ENCODE results near the gene SCN2B.

SCN2B gene

DNA sequence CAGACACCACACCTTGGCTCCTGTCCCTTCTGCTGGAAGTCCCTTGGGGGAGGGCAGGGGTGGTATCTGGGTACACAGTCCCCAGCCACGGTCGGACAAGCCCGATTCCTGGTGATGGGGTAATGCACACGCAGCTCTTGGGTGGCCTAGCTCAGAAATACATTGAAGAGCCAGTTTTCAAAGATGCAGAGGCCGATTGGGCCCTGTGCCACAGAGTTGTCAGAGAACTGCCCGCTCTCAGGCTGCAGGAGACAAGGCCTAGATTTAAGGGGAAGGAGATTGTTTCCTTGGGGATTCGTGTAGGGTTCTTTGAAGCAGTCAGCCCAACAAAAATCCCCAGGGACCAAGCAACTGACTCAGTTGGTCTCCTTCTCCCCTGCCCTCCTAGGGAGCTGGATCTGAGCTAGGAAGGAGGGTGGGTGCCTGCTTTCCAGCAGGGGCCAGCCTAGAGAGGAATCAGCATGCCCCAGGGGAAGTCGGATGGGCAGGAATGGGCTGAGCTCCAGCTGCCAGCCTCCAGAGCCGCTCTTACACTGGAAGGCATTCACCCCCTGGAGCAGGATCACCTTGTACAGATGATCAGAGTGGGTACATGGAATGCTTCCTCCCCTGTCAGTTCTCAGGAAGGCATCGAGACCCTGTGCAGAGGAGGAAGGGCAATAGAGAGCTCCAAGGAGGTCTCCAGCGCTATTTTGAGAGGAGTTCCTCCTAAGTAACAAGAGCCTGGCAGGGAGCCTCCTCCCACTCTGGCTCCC, 20.5 kb downstream of the SCN2B start:
- in situ Hi-C loops (cut with HindIII; ENCODE audit: low sequenced_read_pairs) = no loop called here

DNA sequence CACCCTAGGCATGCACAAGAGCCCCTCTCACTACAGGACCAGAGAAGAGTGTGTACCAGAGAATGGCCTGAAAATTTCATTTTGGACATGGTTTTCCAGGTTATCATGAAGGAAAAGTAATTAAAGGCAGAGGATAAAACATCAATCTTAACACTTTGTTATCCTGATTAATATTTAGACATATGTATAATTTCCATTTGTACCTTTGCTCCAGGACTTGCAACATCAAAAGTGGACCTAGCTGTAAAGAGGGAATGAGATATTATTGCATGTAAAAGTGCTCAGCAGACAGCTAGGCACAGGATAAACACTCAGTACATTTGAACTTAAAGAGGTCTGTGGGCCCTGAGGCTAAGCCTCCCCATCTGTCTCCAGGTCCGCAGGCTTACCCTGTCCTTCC, 21.8 kb downstream of the SCN2B start:
- in situ Hi-C loops (cut with HindIII; ENCODE audit: low sequenced_read_pairs) = no loop called here

DNA sequence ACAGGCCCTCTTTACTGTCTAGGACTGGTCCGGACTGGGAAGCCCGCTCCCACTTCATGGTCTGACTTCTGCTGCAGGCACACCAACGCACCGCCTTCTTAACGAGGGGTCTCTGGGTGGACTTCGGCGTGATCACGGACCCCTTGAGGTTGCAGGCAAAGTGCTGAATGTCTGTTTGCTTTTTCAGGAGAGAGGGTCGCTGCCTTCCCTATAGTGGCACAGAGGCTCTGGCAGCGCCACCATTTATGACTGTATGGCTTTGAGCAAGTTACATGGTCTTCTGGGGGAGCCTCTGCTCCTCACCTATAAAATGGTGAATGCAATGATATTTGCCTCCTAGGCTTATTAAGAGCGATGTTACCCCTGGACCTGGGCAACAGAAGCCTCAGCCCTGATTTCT, 22.5 kb downstream of the SCN2B start:
- in situ Hi-C loops (cut with HindIII; ENCODE audit: low sequenced_read_pairs) = no loop called here

DNA sequence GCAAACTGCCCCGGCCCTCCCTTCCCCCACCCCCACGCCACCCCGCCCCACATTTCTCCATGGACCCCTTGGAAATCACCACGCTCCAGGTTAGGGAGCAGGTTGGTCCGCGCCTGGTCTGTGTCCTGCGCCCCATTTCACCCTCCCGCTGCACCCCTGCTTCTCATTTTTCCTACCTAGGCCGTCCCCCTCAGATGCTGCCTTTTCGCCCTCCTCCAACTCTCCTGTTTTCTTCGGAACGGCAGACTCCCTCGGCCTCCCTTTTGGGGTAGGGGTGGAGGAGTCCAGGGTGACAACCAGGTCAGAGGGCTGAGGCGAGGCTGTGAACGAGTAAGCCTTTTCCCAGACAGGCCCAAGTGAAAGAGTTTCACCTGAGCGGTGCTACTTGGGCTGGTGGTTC, 22.9 kb downstream of the SCN2B start:
- in situ Hi-C loops (cut with HindIII; ENCODE audit: low sequenced_read_pairs) = no loop called here

DNA sequence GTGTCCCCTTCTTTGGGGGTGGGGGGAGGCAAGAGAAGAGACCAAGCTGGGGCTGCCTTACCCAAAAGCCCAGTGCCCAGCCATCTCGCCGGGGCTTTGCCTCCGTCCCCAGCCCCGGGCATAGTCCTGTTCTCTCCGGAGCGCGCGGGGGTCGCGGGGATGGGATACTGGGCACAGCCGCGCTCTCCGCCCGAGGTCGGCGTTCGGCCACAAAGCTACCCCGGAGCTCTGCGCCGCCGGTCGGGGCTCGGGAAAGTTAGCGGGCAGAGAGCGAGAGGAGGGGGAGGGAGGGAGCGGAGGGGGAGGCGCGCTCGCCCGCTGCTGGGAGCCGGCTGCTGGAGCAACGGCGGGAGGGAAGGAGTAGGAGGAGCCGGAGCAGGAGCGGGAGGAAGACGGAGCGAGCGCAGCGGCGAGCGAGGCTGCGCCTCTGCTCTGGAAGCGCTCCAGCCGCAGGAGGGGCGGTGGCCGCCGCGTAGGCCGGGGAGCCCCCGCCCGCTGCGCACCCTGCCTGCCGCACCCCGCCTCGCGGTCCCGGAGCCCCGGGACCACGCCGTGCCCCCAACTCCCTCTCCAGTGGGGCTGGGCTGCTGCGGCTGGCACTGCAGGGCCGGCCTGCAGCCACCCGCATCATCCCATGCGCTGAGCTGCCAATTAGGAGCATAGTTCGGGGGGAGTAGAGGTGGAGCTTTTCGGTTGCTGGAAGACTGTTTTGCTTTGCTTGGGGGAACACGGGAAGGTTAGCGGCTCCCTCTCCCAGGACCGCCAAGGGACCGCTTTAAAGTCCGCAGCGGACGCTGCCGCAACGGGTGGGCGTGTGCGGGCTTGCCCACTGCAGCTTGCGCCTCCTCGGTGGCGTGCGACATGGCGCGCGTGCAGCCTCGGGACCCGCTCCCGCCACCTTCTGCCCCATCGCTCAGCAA, 23.6 kb downstream of the SCN2B start, which contains the start of gene SCN4B:
Gene SCN4B, minus strand, starts transcription at position 272 of the 920 bp plus-strand sequence. Its CDS starts 150 bp downstream, at position 122.
- in situ Hi-C loops (cut with HindIII; ENCODE audit: low sequenced_read_pairs) = no loop called here

DNA sequence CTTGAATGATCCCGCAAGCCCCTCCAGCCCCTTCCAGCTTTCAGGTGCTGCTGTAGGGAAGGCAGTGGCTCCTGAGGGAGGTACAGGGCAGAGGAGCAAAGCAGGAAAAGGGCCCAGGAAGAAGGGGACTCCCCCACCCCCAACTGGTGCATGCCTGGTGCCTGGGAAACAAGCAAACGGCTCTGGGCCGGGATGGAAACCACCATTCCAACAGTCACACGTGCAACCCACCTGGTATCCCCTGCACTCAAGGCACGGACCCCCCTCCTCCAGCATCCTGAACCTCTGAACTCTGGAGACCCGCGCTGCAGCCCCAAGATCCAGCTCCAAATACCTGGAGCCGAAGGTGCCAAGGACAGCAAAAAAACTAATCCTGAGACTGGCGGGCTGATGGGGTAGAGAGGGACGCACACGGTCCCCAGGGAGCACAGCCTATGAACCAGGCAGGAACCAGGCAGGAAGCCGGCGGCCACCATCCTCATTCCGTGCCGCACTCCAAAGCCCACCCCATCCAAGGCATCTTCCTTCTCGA, 24.4 kb downstream of the SCN2B start:
- in situ Hi-C loops (cut with HindIII; ENCODE audit: low sequenced_read_pairs) = no loop called here

DNA sequence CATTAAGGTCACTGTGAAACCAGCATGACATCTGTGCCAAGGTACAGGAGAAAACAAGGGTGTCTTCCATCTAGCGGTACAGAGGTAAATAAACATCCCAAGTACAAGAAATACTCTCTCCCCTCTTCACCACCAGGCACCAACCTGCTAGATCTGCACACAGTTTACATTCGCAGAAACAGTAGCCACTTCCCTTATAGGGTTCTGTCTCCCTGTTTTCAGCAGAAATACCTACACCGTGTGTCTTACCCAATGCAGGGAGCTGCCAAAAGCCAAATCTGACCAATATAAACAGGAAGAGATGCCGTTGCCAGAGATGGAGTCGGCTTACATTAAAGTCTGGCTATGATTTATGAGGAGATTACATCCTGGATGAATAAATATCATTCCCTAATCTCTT, 25.0 kb downstream of the SCN2B start:
- in situ Hi-C loops (cut with HindIII; ENCODE audit: low sequenced_read_pairs) = no loop called here

DNA sequence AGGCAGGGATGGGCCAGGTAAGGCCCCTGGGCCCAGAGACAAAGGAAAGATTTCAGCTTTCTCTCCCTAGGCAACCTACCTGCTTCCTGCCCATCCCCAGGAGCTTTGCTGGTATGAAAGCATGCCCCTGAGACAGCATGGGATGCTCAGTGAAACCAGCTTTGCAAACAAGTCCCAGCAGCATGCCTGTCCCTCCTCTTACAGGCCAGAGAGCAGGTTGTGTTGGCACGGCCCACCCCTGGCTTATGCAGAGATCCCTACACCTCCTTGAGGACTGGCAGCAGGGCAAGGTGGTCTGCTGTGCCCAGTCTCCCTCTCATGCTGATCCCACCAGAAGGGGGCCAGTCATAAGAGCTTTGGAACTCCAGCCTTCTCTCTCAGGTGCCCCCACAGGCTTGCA, 26.9 kb downstream of the SCN2B start:
- in situ Hi-C loops (cut with HindIII; ENCODE audit: low sequenced_read_pairs) = no loop called here

DNA sequence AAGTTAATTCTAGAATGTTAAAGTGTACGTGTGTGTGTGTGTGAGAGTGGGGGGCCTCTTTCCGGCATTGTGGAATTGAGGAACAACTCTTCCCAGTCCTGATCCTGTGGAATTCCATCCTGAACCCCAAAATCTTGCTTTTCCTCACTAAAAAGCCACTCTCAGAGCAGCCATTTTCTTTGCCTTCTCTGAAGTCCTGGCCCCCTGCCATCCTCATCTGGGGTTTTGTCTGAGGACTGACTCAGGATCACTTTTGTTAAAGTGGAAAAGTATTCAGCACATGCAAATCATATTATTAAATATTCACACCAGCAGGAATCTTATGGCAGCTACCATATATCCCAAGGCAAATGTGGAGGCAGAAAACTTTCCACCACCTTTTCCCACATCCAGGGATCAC, 27.6 kb downstream of the SCN2B start:
- in situ Hi-C loops (cut with HindIII; ENCODE audit: low sequenced_read_pairs) = no loop called here

DNA sequence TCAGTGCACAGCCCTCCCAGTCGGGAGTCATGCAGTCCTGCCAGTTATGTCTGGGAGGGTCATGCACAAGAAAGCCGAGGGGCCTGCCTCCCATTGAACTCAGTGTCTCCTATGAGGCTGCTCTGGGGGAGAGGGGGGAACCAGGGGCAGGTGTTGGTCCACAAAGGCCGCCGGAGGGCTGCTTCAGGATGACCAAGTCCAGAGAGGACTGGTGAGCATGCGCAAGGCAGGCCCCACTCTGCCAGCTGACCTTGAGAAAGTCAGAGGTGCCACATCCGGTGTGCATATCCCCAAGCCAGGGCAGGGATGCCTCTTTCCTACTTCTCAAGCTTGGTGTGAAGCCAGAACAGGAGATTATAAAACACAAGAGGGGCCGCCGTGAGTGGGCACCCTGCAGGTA, 28.2 kb downstream of the SCN2B start:
- in situ Hi-C loops (cut with HindIII; ENCODE audit: low sequenced_read_pairs) = no loop called here

DNA sequence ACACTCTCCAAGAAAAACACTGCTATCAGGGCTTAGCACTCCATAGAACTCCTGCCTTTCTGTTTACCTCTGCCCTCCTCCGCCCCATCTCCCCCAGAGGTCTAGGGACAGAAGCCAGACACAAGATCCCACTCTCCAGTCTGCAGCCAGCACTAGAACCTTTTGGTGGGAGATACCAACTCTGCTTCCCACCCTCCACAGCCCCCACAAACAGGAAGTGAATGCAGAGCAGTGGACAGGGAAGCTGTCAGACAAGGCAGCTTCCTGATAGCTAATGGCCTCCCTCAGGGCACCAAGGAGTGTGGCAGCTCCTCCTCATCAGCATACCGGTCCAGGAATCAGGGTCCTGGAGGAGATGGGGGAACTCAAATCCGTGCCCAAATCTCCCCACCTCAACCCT, 28.9 kb downstream of the SCN2B start:
- in situ Hi-C loops (cut with HindIII; ENCODE audit: low sequenced_read_pairs) = no loop called here

DNA sequence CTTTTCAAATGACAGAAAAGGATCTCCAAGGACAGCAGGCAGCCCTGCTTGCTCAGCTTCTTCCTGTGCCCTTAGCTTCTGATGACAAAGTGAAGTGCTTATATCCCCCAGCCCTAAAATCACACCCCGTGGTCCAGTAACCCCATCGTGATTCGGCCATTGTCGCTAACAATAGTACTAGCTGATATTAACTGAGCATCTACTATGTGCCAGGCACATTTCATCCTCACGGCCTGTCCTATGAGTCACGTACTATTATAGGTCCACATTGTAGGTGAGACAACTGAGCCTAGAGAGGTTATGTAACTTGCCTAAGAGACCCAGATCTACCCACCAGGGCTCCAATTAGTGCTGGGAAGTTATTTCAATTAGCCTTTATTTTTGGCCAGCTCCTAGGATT, 29.9 kb downstream of the SCN2B start:
- in situ Hi-C loops (cut with HindIII; ENCODE audit: low sequenced_read_pairs) = no loop called here

DNA sequence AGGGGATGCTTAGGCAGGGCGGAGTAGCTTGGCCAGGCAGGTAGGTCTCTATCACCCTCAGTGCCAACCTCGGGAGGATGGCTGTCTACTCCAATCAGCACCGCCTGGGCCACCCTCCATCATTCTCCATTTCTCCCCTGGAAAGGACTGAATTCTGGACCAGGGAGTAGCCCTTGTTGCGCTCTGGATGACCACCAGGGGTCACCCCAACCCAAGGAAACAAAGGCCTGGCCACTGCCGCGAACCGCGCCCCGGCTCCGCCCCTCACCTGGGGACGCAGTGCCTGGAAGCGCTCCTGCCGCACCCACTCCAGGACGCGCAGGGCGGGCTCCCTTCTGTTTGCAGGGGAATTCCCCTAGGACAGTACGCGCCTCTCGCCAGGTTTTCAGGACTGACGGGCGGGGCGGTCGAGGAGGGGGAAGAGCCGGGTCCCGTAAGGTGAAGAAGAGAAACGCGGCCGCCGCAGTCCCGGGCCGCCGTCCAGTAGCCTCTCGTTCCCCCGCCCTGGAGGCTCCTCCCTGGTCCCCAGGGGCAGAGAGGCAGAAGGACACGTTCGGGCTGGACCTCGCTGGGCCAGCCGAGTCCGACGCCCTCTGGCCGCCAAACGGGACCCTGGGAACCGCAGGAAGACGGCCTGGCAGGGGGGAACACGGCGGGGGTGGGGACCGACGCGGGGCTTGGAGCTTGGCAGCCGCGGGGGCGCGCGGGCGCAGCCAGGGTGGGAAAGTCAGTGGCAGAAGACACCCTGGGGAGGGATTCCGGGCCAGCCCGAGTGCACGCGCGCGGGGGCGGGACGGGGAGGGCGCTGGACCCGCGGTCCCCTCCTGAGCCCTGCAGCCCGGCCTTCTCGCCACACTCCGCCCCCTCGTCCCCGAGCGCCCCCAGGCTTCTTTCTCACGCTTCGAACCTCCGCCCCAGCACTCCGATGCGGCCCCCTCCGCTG, 30.9 kb downstream of the SCN2B start:
- in situ Hi-C loops (cut with HindIII; ENCODE audit: low sequenced_read_pairs) = no loop called here

DNA sequence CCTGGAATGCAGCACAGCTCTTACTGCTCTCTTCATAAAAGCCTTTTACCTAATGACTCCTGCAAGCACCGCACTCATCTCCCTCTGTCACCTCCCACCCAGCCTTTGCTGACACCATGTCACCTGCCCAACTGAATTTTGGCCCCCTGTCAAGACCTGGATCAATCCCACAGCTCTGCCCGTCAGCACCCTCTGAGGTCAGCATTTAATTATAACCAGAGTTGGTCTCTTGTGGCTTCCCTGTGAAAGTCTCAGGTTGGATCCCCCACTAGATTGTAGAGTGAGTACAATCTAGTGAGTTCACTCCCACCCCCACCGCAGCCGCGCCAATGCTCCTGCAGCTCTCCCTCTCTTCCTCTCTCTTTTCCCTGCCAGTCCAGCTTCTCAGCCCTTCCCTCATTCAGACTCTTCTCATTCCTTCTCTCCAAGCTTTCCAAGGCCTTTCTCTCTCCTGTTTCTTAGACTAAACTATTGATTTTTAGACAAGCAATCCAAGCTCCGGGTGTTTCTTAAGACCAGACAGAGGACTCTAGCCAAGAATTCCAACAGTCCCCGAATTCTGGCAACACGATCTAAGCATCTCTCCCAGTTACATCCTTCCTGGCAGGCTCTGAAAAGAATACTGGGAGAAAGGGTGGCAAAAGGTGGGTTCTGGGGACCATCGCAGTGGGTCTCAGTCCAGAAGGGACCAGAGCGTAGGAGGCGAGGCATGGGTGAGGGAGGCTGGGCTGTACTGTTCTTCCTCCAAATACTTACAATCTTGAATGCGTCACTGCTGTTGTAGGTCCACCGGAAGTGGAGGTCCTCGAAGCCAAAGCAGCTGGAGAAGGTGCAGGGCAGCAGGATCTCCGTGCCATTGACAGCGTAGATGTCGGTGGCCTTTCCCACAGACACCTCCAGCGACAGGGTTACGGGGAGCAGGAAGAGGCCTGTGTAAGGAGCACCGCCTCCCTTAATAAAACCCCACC, 31.9 kb downstream of the SCN2B start:
- in situ Hi-C loops (cut with HindIII; ENCODE audit: low sequenced_read_pairs) = no loop called here

DNA sequence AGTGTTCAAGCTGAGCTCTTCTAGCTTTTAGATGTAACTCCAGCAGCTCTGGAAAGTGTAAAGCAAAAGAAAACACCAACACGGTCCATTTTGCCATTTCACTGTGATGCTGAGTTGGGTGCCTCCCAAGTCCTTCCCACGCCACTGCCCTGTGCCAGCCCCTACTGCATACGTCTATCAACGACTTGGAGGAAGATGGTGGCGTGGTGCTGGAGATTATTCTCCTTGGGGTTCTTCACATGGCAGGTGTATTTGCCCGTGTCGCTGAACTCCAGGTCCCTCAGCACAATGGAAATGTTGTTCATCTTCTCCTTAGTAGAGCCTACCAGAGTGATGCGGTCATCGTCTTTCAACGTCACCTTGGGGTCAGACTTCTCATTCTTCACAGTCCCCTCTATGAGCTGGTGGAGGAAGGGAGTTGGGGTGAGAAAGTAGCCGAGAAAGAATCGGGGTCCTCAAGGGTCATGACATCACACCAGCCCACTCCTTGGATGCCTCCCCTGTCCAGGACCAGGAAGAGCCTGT, 32.7 kb downstream of the SCN2B start:
- in situ Hi-C loops (cut with HindIII; ENCODE audit: low sequenced_read_pairs) = no loop called here

DNA sequence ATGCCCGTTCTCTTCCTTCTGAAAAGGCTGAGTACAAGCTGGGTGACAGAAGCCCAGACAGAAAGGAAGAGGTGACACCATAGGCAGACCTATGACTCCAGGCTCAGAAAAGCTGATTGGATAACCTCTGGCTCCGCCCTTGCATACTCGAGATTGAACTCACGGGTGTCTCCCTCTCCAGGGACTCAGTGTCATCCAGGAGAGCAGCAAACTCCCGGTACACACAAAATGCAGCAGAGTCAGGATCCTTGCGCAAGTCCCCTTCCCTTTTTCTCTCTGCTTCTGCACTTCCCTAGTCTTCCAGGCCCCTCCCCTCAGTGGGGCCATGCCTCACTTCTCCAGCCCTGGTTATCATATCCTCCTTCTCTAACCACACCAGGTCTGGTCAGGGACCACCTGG, 33.6 kb downstream of the SCN2B start:
- in situ Hi-C loops (cut with HindIII; ENCODE audit: low sequenced_read_pairs) = no loop called here

DNA sequence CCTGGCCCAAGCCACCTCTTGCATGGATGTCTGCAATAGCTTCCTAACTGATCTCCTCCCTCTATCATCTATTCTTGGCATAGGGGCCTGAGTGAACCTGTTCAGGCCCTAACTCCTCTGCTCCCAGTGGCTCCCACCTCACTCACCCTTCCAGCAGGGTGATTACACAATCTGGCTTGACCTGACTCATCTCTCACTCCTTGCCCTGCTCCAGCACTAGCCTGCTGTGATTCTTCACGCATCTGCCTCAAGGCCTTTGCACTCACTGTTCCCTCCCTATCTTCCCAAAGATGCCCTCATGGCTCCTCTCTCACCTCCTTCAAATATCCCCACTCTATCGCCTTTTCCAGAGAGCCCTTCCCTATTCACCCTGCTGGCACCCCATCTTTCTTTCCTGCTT, 34.4 kb downstream of the SCN2B start:
- in situ Hi-C loops (cut with HindIII; ENCODE audit: low sequenced_read_pairs) = no loop called here

DNA sequence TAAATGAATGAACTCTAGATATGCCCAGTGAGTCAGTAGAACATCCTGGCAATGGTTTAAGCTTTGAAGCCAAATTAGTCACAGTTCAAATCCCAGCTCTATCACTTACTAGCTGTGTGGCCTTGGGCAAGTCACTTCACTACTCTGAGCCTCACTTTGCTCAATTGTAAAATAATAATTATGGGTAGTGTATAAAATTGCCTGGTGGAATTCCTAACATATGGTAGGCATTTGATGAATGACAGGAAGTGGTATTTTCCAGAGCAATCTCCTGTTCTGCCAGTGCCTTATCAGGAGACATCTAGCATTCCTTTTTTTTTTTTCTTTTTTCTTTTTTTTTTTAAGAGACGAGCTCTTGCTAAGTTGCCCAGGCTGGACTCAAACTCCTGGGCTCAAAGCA, 36.9 kb downstream of the SCN2B start:
- in situ Hi-C loops (cut with HindIII; ENCODE audit: low sequenced_read_pairs) = no loop called here

DNA sequence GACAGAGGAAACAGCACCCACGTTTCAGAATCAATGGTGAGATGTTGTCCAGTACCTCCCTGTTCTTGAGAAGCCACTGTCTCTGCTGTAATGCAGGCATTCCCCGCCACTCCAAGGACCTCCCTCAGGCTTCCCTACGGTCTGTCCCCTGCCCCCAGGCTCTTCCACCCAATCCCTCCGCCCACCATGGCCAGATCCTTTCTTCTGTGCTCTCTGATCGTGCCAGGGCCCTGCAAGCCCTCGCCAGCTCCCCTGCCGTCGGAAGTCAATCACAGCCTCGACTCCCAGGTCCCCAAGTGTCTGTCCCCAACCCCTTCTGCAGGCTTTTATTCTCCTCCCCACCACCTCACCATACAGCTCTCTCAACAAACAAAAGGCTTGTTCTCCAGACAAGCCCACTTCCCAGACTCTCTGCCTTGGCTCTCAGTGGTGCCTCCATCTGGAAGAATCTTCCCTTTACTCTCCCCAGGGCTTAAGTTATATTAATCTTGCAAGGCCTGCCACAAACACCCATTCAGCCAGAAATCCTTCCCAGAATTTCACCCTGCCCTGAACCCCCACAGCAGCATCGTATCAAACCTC, 37.5 kb downstream of the SCN2B start:
- in situ Hi-C loops (cut with HindIII; ENCODE audit: low sequenced_read_pairs) = no loop called here
